ENCODE results near the gene XIRP2. TPM values are rescaled to one million over a fixed set of nuclear protein-coding genes. Genes with fewer than 3 reads are reported as not detected.

The XIRP2 gene
- total RNA-seq, 6 experiments from 2014 or later: 0.05 to 2.0 (median 0.19) TPM

- 73% methylated on average over 1 of the region's 1 CpG for WGBS (ENCODE audit: insufficient coverage, low coverage, low lambda C conversion rate, missing lambda C conversion rate)
- Histone ChIP-seq H3K27me3 (no peaks in the 10 kb centered on the region), H3K4me3 (no peak overlapping the region), H3K9me3 (no peaks in the 10 kb centered on the region), H3K4me1 (no peaks in the 10 kb centered on the region), H3K27ac (no peak overlapping the region), H3K36me3 (no peaks in the 10 kb centered on the region)
- TF ChIP-seq POLR2A (IDR thresholded peaks at IDR 0.05): no peak
- TF ChIP-seq, protein P1, sequence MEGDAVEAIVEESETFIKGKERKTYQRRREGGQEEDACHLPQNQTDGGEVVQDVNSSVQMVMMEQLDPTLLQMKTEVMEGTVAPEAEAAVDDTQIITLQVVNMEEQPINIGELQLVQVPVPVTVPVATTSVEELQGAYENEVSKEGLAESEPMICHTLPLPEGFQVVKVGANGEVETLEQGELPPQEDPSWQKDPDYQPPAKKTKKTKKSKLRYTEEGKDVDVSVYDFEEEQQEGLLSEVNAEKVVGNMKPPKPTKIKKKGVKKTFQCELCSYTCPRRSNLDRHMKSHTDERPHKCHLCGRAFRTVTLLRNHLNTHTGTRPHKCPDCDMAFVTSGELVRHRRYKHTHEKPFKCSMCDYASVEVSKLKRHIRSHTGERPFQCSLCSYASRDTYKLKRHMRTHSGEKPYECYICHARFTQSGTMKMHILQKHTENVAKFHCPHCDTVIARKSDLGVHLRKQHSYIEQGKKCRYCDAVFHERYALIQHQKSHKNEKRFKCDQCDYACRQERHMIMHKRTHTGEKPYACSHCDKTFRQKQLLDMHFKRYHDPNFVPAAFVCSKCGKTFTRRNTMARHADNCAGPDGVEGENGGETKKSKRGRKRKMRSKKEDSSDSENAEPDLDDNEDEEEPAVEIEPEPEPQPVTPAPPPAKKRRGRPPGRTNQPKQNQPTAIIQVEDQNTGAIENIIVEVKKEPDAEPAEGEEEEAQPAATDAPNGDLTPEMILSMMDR (IDR thresholded peaks at IDR 0.05): no peak
- intact Hi-C loops (cut with DNase I): no loop called here
- DNase-seq (no peak), ATAC-seq (no peak)
Measured at GRCh38 chr2:166942377-166942776, 54.1 kb downstream of the XIRP2 start.

- no peak for DNase-seq
- TF ChIP-seq POLR2A (IDR thresholded peaks at IDR 0.05): no peak
- TF ChIP-seq, protein P1 (IDR thresholded peaks at IDR 0.05): no peak
- no peak overlapping the region for H3K4me3 ChIP-seq
- H3K4me1 ChIP-seq: no peaks in the 10 kb centered on the region
- H3K36me3 ChIP-seq: no peaks in the 10 kb centered on the region
- no peaks in the 10 kb centered on the region for H3K27me3 ChIP-seq
- H3K9me3 ChIP-seq: no peaks in the 10 kb centered on the region
- ATAC-seq: no peak
- H3K27ac ChIP-seq: no peak overlapping the region
- intact Hi-C loops (cut with DNase I): no loop called here
- 76% methylated on average over 1 of the region's 1 CpG for WGBS (ENCODE audit: insufficient coverage, low coverage, low lambda C conversion rate, missing lambda C conversion rate)
Measured at GRCh38 chr2:166944909-166945308, 56.6 kb downstream of the XIRP2 start.

GRCh38 chr2:166957686-166958085 is 69.4 kb downstream of the XIRP2 start:
- Histone ChIP-seq H3K27ac (no peak overlapping the region), H3K36me3 (no peaks in the 10 kb centered on the region), H3K27me3 (no peaks in the 10 kb centered on the region), H3K4me3 (no peak overlapping the region), H3K4me1 (no peaks in the 10 kb centered on the region), H3K9me3 (no peaks in the 10 kb centered on the region)
- WGBS (ENCODE audit: insufficient coverage, low coverage, low lambda C conversion rate, missing lambda C conversion rate): 18% methylated on average over 3 of the region's 3 CpGs
- ATAC-seq: no peak
- no peak for DNase-seq
- TF ChIP-seq POLR2A (IDR thresholded peaks at IDR 0.05): no peak
- TF ChIP-seq, protein P1 (IDR thresholded peaks at IDR 0.05): no peak
- intact Hi-C loops (cut with DNase I): no loop called here

- ATAC-seq (no peak), DNase-seq (no peak)
- Histone ChIP-seq H3K4me1 (no peaks in the 10 kb centered on the region), H3K9me3 (no peaks in the 10 kb centered on the region), H3K36me3 (no peaks in the 10 kb centered on the region), H3K27ac (no peak overlapping the region), H3K4me3 (no peak overlapping the region), H3K27me3 (no peaks in the 10 kb centered on the region)
- 45% methylated on average over 4 of the region's 4 CpGs for WGBS (ENCODE audit: insufficient coverage, low coverage, low lambda C conversion rate, missing lambda C conversion rate)
- intact Hi-C loops (cut with DNase I): no loop called here
- no peak for TF ChIP-seq POLR2A (IDR thresholded peaks at IDR 0.05)
- TF ChIP-seq, protein P1 (IDR thresholded peaks at IDR 0.05): no peak
Measured at GRCh38 chr2:166958986-166959481, 70.8 kb downstream of the XIRP2 start.

DNA sequence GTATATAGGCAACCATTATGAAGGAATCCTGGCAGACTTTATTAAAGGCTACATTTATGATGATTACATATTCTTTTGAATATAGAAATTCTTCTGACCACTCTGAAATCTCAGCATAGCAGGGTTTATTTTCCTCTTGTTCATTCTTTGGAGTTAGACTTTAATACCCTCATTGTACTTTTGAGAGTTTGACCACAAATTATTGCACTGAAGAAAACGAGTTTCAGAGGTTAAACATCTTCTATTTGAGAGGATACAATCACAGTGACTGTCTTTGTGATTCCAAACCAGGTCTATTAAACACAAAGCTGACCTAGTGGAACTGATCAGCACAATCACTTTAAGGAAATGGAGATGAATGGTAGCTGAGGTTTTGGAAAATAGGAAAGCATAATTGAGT is 71.3 kb downstream of the XIRP2 start:
- Histone ChIP-seq H3K4me3 (no peak overlapping the region), H3K4me1 (no peaks in the 10 kb centered on the region), H3K9me3 (no peaks in the 10 kb centered on the region), H3K27ac (no peak overlapping the region), H3K27me3 (no peaks in the 10 kb centered on the region), H3K36me3 (no peaks in the 10 kb centered on the region)
- ATAC-seq (no peak), DNase-seq (no peak)
- WGBS (ENCODE audit: insufficient coverage, low coverage, low lambda C conversion rate, missing lambda C conversion rate): 44% methylated on average over 1 of the region's 1 CpG
- intact Hi-C loops (cut with DNase I): no loop called here
- no peak for TF ChIP-seq POLR2A (IDR thresholded peaks at IDR 0.05)
- TF ChIP-seq, protein P1 (IDR thresholded peaks at IDR 0.05): no peak
